ENCODE measurements around the gene S100A3.

The S100A3 gene

DNA sequence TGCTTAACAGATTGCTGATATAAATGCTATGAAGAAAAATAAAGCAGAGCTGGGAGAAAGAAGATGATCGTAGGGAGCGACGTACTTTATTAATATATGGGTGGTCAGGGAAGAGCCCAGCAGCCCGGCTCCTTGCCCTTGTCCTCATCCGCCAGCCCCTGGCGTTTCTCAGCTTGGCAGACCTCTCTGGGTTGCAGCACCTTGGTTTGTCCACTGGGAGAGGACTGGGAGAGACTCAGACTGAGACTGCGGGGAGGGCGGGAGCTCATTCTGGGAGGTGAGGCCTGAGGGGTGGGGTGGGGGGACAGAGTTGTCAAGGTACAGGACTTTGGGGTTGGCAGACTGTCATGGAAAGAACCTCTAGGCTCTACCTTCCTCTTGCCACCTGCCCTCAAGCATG lies 3.3 kb upstream of the S100A3 start:
- no peak for DNase-seq
- TF ChIP-seq, protein P1, sequence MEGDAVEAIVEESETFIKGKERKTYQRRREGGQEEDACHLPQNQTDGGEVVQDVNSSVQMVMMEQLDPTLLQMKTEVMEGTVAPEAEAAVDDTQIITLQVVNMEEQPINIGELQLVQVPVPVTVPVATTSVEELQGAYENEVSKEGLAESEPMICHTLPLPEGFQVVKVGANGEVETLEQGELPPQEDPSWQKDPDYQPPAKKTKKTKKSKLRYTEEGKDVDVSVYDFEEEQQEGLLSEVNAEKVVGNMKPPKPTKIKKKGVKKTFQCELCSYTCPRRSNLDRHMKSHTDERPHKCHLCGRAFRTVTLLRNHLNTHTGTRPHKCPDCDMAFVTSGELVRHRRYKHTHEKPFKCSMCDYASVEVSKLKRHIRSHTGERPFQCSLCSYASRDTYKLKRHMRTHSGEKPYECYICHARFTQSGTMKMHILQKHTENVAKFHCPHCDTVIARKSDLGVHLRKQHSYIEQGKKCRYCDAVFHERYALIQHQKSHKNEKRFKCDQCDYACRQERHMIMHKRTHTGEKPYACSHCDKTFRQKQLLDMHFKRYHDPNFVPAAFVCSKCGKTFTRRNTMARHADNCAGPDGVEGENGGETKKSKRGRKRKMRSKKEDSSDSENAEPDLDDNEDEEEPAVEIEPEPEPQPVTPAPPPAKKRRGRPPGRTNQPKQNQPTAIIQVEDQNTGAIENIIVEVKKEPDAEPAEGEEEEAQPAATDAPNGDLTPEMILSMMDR (IDR thresholded peaks at IDR 0.05), result no peak
- Mint-ChIP-seq H3K27ac (no peak overlapping the region), H3K4me3 (no peak overlapping the region), H3K9me3 (no peaks in the 10 kb centered on the region), H3K4me1 (peaks cover 66% of the 10 kb centered on the region), H3K27me3 (ENCODE audit: low read depth, poor library complexity) (peaks cover 3% of the 10 kb centered on the region), H3K36me3 (ENCODE audit: low read depth) (no peaks in the 10 kb centered on the region)

DNA sequence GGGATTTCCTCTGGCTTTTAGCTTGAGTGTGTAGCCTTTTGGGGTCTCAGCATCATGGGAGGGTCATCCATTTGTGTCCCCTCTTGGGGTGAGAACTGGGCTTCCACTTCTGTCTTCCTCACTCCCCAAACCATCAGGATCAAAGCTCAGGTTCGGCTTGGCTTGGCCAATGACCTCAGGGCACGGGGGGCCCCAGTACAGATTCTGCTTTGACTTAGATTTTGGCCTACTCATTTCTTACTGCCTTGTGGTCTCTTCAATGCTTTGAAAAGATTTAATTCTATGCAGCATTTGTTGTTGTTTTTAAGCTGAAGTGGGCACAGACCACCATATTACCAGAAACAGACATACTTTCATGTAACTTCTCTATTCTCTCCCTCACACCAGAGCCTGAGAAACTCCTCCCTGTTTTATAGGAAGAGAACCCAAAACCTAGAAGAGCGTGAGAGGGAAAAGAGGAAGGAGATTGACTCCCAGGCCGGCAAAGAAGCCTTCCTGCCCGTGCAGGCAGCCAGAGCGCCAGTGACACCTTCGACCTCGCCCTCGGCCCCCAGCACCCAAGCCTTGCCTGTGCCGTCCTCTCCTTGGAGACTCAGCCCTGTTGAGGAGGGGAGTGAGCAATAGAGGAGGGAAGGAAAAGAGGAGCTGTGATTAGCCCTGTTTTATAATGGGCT lies 1.9 kb upstream of the S100A3 start:
- Mint-ChIP-seq H3K36me3 (ENCODE audit: low read depth) (no peaks in the 10 kb centered on the region), H3K4me1 (peaks cover 79% of the 10 kb centered on the region), H3K4me3 (no peak overlapping the region), H3K27me3 (ENCODE audit: low read depth, poor library complexity) (peaks cover 3% of the 10 kb centered on the region), H3K9me3 (no peaks in the 10 kb centered on the region), H3K27ac (peak overlapping the region; percentile 28)
- TF ChIP-seq, protein P1 (IDR thresholded peaks at IDR 0.05), result no peak
- no peak for DNase-seq

DNA sequence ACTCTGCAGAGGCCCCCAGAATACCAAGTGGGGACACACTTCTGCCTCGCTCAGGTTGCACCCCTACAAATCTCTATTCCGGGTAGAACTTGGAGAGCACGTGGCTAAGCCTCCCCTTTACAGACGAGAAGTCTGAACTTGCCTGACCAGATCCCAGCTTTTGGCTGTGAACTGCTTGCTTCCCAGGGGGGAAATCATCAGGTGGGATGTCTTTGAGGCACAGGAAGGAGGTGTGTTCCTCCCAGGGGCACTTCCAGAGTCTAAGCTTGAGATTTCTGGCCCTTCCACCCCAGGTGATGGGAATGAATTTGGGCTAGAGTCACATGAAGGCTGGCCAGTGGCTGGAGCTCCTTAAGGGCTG lies 1.3 kb upstream of the S100A3 start:
- DNase-seq, result no peak
- Mint-ChIP-seq H3K4me3 (peak overlapping the region; percentile 37), H3K27ac (peak overlapping the region; percentile 35), H3K4me1 (peaks cover 85% of the 10 kb centered on the region), H3K27me3 (ENCODE audit: low read depth, poor library complexity) (peaks cover 3% of the 10 kb centered on the region), H3K9me3 (no peaks in the 10 kb centered on the region), H3K36me3 (ENCODE audit: low read depth) (no peaks in the 10 kb centered on the region)
- TF ChIP-seq, protein P1 (IDR thresholded peaks at IDR 0.05), result no peak

DNA sequence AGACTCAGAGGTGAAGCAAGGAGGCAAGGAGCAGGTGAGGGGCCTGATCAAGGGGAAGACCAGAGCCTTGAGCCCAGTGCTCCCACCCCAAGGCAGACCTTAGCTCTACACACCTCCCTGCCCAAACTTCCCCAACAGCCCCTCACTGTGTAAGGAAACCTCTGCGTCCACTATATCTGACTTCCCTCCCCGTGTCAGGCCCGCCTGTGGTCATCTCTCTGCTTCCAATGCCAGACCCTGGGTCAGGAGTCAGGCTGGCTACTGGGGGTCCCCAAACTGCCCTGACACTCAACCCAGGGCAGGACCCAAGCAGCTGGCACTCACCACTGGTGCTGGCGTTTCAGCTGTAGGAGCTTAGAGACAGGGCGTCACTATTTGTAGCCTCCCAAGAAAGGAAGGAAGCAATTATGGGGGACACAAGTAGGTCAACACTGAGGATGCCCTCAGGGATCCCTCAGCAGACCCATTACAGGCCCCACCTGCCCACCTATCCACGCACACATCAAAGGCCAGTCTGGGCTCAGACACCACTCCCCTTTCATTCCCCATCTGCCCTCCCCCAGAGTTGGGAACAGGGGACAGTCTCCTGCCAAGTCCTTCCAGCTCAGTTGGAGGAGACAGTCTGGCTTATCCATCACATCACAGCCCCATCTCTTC lies 811 bp upstream of the S100A3 start:
- peak overlapping the region; percentile 47 for H3K27ac Mint-ChIP-seq
- TF ChIP-seq, protein P1 (IDR thresholded peaks at IDR 0.05), result no peak
- no peaks in the 10 kb centered on the region for H3K9me3 Mint-ChIP-seq
- no peak for DNase-seq
- peaks cover 3% of the 10 kb centered on the region for H3K27me3 Mint-ChIP-seq (ENCODE audit: low read depth, poor library complexity)
- H3K4me1 Mint-ChIP-seq, result peaks cover 90% of the 10 kb centered on the region
- peak overlapping the region; percentile 37 for H3K4me3 Mint-ChIP-seq
- no peaks in the 10 kb centered on the region for H3K36me3 Mint-ChIP-seq (ENCODE audit: low read depth)

DNA sequence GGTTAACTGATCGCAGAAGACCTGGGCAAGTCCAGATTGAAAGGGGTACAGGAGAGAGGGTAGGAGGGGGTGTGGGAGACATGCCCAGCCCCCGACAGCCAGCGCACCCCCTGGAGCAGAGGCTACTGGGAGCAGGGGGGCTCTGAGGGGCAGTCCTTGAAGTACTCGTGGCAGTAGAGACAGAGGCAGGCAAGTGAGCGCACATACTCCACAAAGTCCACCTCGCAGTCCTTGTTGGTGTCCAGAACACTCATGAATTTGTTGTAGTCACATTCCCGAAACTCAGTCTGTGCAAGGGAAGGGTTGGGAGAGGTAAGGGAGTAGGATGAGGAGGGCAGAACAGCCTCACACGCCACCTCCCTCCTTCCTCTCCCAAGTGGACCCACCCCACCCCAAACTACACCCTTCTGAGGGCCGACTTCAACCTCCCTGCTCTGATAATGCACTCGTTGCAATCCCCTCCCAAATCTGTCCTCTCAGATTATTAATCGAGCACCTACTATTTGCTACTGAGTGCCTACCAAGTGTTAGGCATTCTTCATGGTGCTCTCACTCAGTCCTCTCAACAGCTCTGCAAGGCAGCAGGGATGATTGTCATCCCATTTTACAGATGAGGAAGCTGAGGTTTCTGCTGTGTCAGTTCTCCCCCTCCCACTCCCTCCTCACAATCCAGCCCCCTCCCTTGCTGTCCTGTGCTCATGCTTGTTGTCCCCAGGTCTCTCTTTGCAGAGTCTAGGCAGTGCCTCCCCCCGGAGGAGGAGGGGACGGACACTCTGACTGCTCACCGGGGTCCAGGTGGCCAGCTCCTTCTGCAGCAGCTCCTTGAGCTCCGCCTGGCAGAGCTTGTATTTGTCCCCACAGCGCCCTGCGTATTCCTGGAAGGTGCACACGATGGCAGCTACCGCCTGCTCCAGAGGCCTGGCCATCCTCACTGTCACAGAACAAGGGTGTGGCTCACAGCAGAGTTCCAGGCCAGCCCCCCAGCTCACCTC lies 1.2 kb downstream of the S100A3 start:
- no peak overlapping the region for H3K4me3 Mint-ChIP-seq
- H3K27ac Mint-ChIP-seq, result no peak overlapping the region
- TF ChIP-seq, protein P1 (IDR thresholded peaks at IDR 0.05), result no peak
- no peaks in the 10 kb centered on the region for H3K36me3 Mint-ChIP-seq (ENCODE audit: low read depth)
- DNase-seq, result no peak
- H3K4me1 Mint-ChIP-seq, result peaks cover 93% of the 10 kb centered on the region
- no peaks in the 10 kb centered on the region for H3K27me3 Mint-ChIP-seq (ENCODE audit: low read depth, poor library complexity)
- no peaks in the 10 kb centered on the region for H3K9me3 Mint-ChIP-seq

Data from nephron progenitor cell (in vitro differentiated cells).